Esophagus mucosa (tissue), 1 donor: ENCODE data around the gene PCGF5. TPM values are rescaled to one million over a fixed set of nuclear protein-coding genes. Genes with fewer than 3 reads are reported as not detected.
"Not testable (repeated sequence)": the region's sequence is repeated elsewhere in the genome, so short reads cannot be mapped to it uniquely, and the experiment has no call there.

Source experiments
- ATAC-seq: fragments of 200-7000 bp; cut with Tn5 transposase; one replicate; pipeline ENCODE4 v1.9.1; 2020
- total RNA-seq: library from RNA; stranded (reverse); gene quantifications from one replicate; pipeline ENCODE4 v1.2.4, GENCODE V29; 2023
- donor health status: DM: yes; HTN: yes; CAD: no.

The PCGF5 gene
- 18.1 TPM for total RNA-seq

GRCh38 chr10:91220194-91220953 is at the start of gene PCGF5:
Gene PCGF5 (plus strand): TSS chr10:91220663. CDS start chr10:91222872, 2,209 bp downstream.
- ATAC-seq, result peak; percentile 100

GRCh38 chr10:91171485-91171884 is 49.0 kb upstream of the PCGF5 start:
- no peak for ATAC-seq

GRCh38 chr10:91172348-91172747 is 48.1 kb upstream of the PCGF5 start:
- ATAC-seq, result no peak

- no peak for ATAC-seq
Observed at GRCh38 chr10:91185239-91185875, 35.1 kb upstream of the PCGF5 start.

- no peak for ATAC-seq
Observed at GRCh38 chr10:91187156-91187555, 33.3 kb upstream of the PCGF5 start.

- ATAC-seq, result not testable (repeated sequence)
Observed at GRCh38 chr10:91188010-91188409, 32.5 kb upstream of the PCGF5 start.

- peak; percentile 77 for ATAC-seq
Observed at GRCh38 chr10:91188889-91189288, 31.6 kb upstream of the PCGF5 start.

- no peak for ATAC-seq
Observed at GRCh38 chr10:91190388-91190870, 30.0 kb upstream of the PCGF5 start.

GRCh38 chr10:91190876-91191583 is 29.4 kb upstream of the PCGF5 start:
- ATAC-seq, result no peak

- ATAC-seq, result no peak
Observed at GRCh38 chr10:91191584-91191919, 28.9 kb upstream of the PCGF5 start.

GRCh38 chr10:91194497-91195179 is 25.8 kb upstream of the PCGF5 start:
- ATAC-seq, result no peak

GRCh38 chr10:91196268-91197048 is 24.0 kb upstream of the PCGF5 start:
- ATAC-seq, result peak; percentile 43

- no peak for ATAC-seq
Observed at GRCh38 chr10:91197127-91197526, 23.3 kb upstream of the PCGF5 start.

- peak; percentile 27 for ATAC-seq
Observed at GRCh38 chr10:91198781-91199180, 21.7 kb upstream of the PCGF5 start.

- no peak for ATAC-seq
Observed at GRCh38 chr10:91200314-91201212, 19.9 kb upstream of the PCGF5 start.

- peak; percentile 20 for ATAC-seq
Observed at GRCh38 chr10:91201213-91201996, 19.1 kb upstream of the PCGF5 start.

- ATAC-seq, result no peak
Observed at GRCh38 chr10:91206427-91206826, 14.0 kb upstream of the PCGF5 start.

- no peak for ATAC-seq
Observed at GRCh38 chr10:91206837-91207474, 13.5 kb upstream of the PCGF5 start.

- no peak for ATAC-seq
Observed at GRCh38 chr10:91208642-91209041, 11.8 kb upstream of the PCGF5 start.

- ATAC-seq, result no peak
Observed at GRCh38 chr10:91210014-91210413, 10.4 kb upstream of the PCGF5 start.
